Neural crest cell (in vitro differentiated cells): ENCODE data around the gene IL1A. TPM values are rescaled to one million over a fixed set of nuclear protein-coding genes. Genes with fewer than 3 reads are reported as not detected.

Source experiments
- DNase-seq: peaks from one replicate; pipeline ENCODE4 v3.0.0; 2021; ENCODE audit warnings: low read depth, mixed read lengths, low spot score
- H3K27ac Mint-ChIP-seq: one replicate; pipeline ENCODE4 v1.8.0; 2021; ENCODE audit warnings: mild to moderate bottlenecking, mixed read lengths; ENCODE audit not compliant: unreplicated experiment
- H3K27me3 Mint-ChIP-seq: 2 replicates; pipeline ENCODE4 v1.8.0; 2021; ENCODE audit warnings: low read depth, mild to moderate bottlenecking, mixed read lengths
- H3K36me3 Mint-ChIP-seq: 2 replicates; pipeline ENCODE4 v1.8.0; 2021; ENCODE audit warnings: low read depth, mild to moderate bottlenecking, mixed read lengths
- H3K4me1 Mint-ChIP-seq: 2 replicates; pipeline ENCODE4 v1.8.0; 2021; ENCODE audit warnings: mixed read lengths
- H3K4me3 Mint-ChIP-seq: one replicate; pipeline ENCODE4 v1.8.0; 2021; ENCODE audit warnings: mild to moderate bottlenecking, mixed read lengths
- H3K9me3 Mint-ChIP-seq: 2 replicates; pipeline ENCODE4 v1.8.0; 2021; ENCODE audit warnings: mixed read lengths
- CTCF ChIP-seq: fragments of 200-600 bp; sonication (generic); conservative IDR thresholded peaks from 2 replicates; pipeline ENCODE4 v1.5.0; 2021; ENCODE audit warnings: antibody characterized with exemption, mild to moderate bottlenecking
- total RNA-seq: library from RNA; stranded (reverse); gene quantifications from 2 replicates; pipeline ENCODE4 v1.2.1, GENCODE V29; 2021

IL1A gene
- total RNA-seq, 1 donor from 2014 or later, result not detected

GRCh38 chr2:112789186-112789585 is 4.9 kb upstream of the IL1A start:
- TF ChIP-seq CTCF, result no peak
- peak overlapping the region; percentile 75 for H3K27ac Mint-ChIP-seq
- H3K27me3 Mint-ChIP-seq, result no peaks in the 10 kb centered on the region
- H3K36me3 Mint-ChIP-seq, result peaks cover 3% of the 10 kb centered on the region
- peaks cover 9% of the 10 kb centered on the region for H3K4me1 Mint-ChIP-seq
- peaks cover 9% of the 10 kb centered on the region for H3K9me3 Mint-ChIP-seq
- DNase-seq, result no peak
- no peak overlapping the region for H3K4me3 Mint-ChIP-seq

- no peak for DNase-seq
- Mint-ChIP-seq H3K4me1 (peaks cover 14% of the 10 kb centered on the region), H3K9me3 (peaks cover 9% of the 10 kb centered on the region), H3K27ac (no peak overlapping the region), H3K27me3 (no peaks in the 10 kb centered on the region), H3K4me3 (no peak overlapping the region), H3K36me3 (peaks cover 3% of the 10 kb centered on the region)
- no peak for TF ChIP-seq CTCF
Measured at GRCh38 chr2:112788653-112789052, 4.4 kb upstream of the IL1A start.

DNA sequence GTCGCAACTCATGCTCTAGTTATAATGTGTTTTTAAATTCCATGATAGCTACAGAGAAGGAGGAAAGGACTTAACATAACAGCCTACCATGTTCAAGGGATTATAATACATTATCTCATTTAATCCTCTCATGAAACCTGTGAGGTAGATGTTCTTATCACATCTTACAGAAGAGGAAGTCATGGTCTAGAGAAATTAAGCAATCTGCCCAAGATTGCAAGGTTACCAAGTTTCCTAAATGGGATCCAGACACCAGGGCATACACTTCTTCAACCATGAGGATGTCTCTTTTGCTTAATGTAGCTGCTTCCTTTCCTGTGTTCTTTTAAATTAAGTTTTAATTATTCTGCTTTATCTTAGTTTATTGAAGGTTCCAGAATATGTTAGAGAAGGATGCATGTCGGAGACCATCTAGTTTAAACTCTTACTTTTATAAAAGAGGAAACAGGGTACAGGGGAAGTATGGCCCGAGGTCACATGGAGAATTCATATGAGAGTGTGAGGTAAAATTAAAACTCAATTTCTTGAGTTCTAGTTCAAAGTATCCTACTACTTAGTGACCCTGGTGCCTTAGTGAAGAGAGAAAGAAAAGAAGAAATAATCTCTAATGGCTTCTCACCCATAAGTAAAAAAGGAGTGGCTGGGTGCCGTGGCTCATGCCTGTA is 3.6 kb upstream of the IL1A start:
- Mint-ChIP-seq H3K4me1 (peaks cover 16% of the 10 kb centered on the region), H3K27ac (no peak overlapping the region), H3K27me3 (no peaks in the 10 kb centered on the region), H3K36me3 (peaks cover 3% of the 10 kb centered on the region), H3K9me3 (peaks cover 5% of the 10 kb centered on the region), H3K4me3 (no peak overlapping the region)
- DNase-seq, result no peak
- no peak for TF ChIP-seq CTCF

- peaks cover 3% of the 10 kb centered on the region for H3K36me3 Mint-ChIP-seq
- peaks cover 16% of the 10 kb centered on the region for H3K4me1 Mint-ChIP-seq
- no peaks in the 10 kb centered on the region for H3K27me3 Mint-ChIP-seq
- peaks cover 5% of the 10 kb centered on the region for H3K9me3 Mint-ChIP-seq
- no peak for TF ChIP-seq CTCF
- H3K27ac Mint-ChIP-seq, result no peak overlapping the region
- no peak overlapping the region for H3K4me3 Mint-ChIP-seq
- DNase-seq, result no peak
Measured at GRCh38 chr2:112787294-112787693, 3.0 kb upstream of the IL1A start.

DNA sequence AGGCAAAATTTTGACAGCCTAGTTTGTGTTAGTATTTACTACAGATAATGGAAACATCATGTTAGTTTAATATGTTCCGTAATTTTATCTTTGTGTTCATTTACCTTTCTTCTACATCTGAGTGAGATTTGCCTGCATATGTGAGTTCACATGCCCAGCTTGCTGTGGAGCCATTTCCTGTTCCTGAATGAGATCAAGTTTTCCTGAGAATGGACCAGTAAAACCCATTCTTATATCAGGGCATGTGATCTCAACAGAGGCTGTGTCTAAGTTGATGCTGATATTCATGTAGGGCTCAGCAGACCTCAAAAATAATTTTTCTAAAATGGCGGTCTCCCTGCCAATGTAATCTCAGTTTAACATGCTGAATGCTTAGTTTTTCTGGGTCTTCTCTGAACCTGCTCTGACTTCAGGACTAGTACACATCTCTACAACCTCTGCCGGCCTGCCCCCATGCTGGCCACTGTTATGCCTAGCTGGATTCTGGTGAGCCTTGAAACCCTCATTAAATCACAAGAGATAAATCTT is 1.0 kb downstream of the IL1A start:
- Mint-ChIP-seq H3K27me3 (no peaks in the 10 kb centered on the region), H3K4me1 (peaks cover 13% of the 10 kb centered on the region), H3K27ac (no peak overlapping the region), H3K36me3 (no peaks in the 10 kb centered on the region), H3K4me3 (no peak overlapping the region), H3K9me3 (no peaks in the 10 kb centered on the region)
- no peak for DNase-seq
- no peak for TF ChIP-seq CTCF
